Neural cell (in vitro differentiated cells): Measurements from ENCODE around the gene PORCN. TPM values are rescaled to one million over a fixed set of nuclear protein-coding genes. Genes with fewer than 3 reads are reported as not detected.
"Not testable (repeated sequence)": the region's sequence is repeated elsewhere in the genome, so short reads cannot be mapped to it uniquely, and the experiment has no call there.

ENCODE experiments used
- H2AFZ ChIP-seq: fragments of 200-600, 300-800 bp; sonication (generic), shearing (Covaris generic); 2 replicates; pipeline ENCODE4 v1.6.0; 2014; ENCODE audit warnings: low read depth, mild to moderate bottlenecking, antibody characterized with exemption, low read length, moderate library complexity
- H3F3A ChIP-seq: fragments of 200-600 bp; shearing (Covaris generic); 2 replicates; pipeline ENCODE4 v1.6.1; 2016; ENCODE audit warnings: mild to moderate bottlenecking, moderate library complexity, mixed read lengths, antibody characterized with exemption, low read length; ENCODE audit not compliant: insufficient read depth, poor library complexity, severe bottlenecking
- H3K27ac ChIP-seq: fragments of 200-600, 300-800 bp; sonication (generic), shearing (Covaris generic); 2 replicates; pipeline ENCODE4 v1.5.1; 2014; ENCODE audit warnings: mild to moderate bottlenecking, low read length, moderate library complexity
- H3K27me3 ChIP-seq: fragments of 300-800, 200-600 bp; sonication (generic), shearing (Covaris generic); 2 replicates; pipeline ENCODE4 v1.6.0; 2014; ENCODE audit warnings: mild to moderate bottlenecking, low read depth, low read length, moderate library complexity; ENCODE audit not compliant: insufficient read depth
- H3K36me3 ChIP-seq: fragments of 300-800, 200-600 bp; sonication (generic), shearing (Covaris generic); 2 replicates; pipeline ENCODE4 v1.5.1; 2014; ENCODE audit warnings: mild to moderate bottlenecking, antibody characterized with exemption, low read length, moderate library complexity; ENCODE audit not compliant: insufficient read depth
- H3K4me2 ChIP-seq: fragments of 300-800, 200-600 bp; sonication (generic), shearing (Covaris generic); 2 replicates; pipeline ENCODE4 v1.6.0; 2014; ENCODE audit warnings: mild to moderate bottlenecking, low read length
- H3K4me3 ChIP-seq: fragments of 300-800, 200-600 bp; sonication (generic), shearing (Covaris generic); 2 replicates; pipeline ENCODE4 v1.5.1; 2014; ENCODE audit warnings: mild to moderate bottlenecking, low read length, moderate library complexity
- H3K79me2 ChIP-seq: fragments of 200-600 bp; shearing (Covaris generic); replicated peaks from 2 replicates; pipeline ENCODE4 v1.6.0; 2014; ENCODE audit warnings: mild to moderate bottlenecking, low read length, moderate library complexity; ENCODE audit not compliant: insufficient read depth
- H3K9ac ChIP-seq: fragments of 300-800, 200-600 bp; sonication (generic), shearing (Covaris generic); 2 replicates; pipeline ENCODE4 v1.6.1; 2016; ENCODE audit warnings: mild to moderate bottlenecking, low read length, mixed read lengths
- H3K9me2 ChIP-seq: fragments of 200-600 bp; shearing (Covaris generic); 2 replicates; pipeline ENCODE4 v1.6.1; 2016; ENCODE audit warnings: mild to moderate bottlenecking, low read length, mixed read lengths; ENCODE audit not compliant: insufficient read depth
- H3K9me3 ChIP-seq: fragments of 200-600, 300-800 bp; sonication (generic), shearing (Covaris generic); 2 replicates; pipeline ENCODE4 v1.6.1; 2016; ENCODE audit warnings: mild to moderate bottlenecking, mixed run types, low read length, moderate library complexity, mixed read lengths
- H4K20me1 ChIP-seq: fragments of 200-600 bp; shearing (Covaris generic); 2 replicates; pipeline ENCODE4 v1.6.1; 2016; ENCODE audit warnings: mild to moderate bottlenecking, mixed run types; ENCODE audit not compliant: insufficient read depth
- CTCF ChIP-seq: fragments of 450-650 bp; IDR thresholded peaks from 2 replicates; pipeline ENCODE4 v1.5.1; 2014; ENCODE audit warnings: antibody characterized with exemption, mild to moderate bottlenecking, moderate library complexity; ENCODE audit not compliant: poor library complexity, severe bottlenecking
- EP300 ChIP-seq: fragments of 450-650 bp; conservative IDR thresholded peaks from 2 replicates; pipeline ENCODE4 v1.6.1; 2014; ENCODE audit warnings: antibody characterized with exemption, mild to moderate bottlenecking, moderate library complexity; ENCODE audit not compliant: poor library complexity, severe bottlenecking
- EZH2 ChIP-seq: fragments of 200-600, 300-800 bp; shearing (Covaris generic), sonication (generic); IDR thresholded peaks from 2 replicates; pipeline ENCODE4 v1.6.1; 2014; ENCODE audit warnings: antibody characterized with exemption, low read length, borderline replicate concordance, mild to moderate bottlenecking; ENCODE audit not compliant: insufficient read depth, poor library complexity, severe bottlenecking
- MXI1 ChIP-seq: fragments of 450-650 bp; conservative IDR thresholded peaks from 2 replicates; pipeline ENCODE4 v1.6.1; 2014; ENCODE audit warnings: antibody characterized with exemption, mild to moderate bottlenecking; ENCODE audit not compliant: poor library complexity, severe bottlenecking
- POLR2AphosphoS5 ChIP-seq: IDR thresholded peaks from 2 replicates; pipeline ENCODE4 v1.6.1; 2012
- RAD21 ChIP-seq: fragments of 450-650 bp; conservative IDR thresholded peaks from 2 replicates; pipeline ENCODE4 v1.6.1; 2014; ENCODE audit warnings: antibody characterized with exemption, mild to moderate bottlenecking, moderate library complexity
- REST ChIP-seq: IDR thresholded peaks from 2 replicates; pipeline ENCODE4 v1.6.1; 2012; ENCODE audit warnings: borderline replicate concordance
- SMC3 ChIP-seq: fragments of 450-650 bp; conservative IDR thresholded peaks from 2 replicates; pipeline ENCODE4 v1.6.1; 2014; ENCODE audit warnings: antibody characterized with exemption, mild to moderate bottlenecking, moderate library complexity; ENCODE audit not compliant: poor library complexity
- TAF1 ChIP-seq: IDR thresholded peaks from 2 replicates; pipeline ENCODE4 v1.6.1; 2012; ENCODE audit warnings: low read depth
- polyA plus RNA-seq: library from polyadenylated mRNA; depleted of rRNA; stranded (reverse); fragments of >200 nt; gene quantifications from 2 replicates; pipeline ENCODE4 v1.2.3, GENCODE V29; 2014

PORCN gene
- polyA plus RNA-seq, 1 donor from 2014 or later: 29.8 TPM

DNA sequence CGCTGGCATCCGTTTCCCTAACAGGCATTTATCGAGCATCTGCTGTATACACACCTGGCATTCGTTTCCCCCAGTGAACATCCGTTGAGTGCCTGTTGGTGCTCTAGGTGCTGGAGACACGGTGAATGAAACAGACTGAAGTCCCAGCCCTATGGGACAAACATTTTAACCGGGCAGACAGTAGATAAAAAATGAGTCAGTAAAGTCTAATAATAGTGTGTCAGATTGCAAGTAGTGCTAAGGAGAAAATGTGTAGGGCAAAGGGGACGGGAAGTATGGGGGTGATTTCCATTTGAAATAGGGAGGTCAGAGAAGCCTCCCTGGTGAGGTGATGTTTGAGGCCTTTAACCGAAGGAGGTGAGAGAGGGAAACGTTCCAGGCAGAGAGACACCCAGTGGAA, 7.5 kb downstream of the PORCN start (continued):
- TF ChIP-seq CTCF: no peak

DNA sequence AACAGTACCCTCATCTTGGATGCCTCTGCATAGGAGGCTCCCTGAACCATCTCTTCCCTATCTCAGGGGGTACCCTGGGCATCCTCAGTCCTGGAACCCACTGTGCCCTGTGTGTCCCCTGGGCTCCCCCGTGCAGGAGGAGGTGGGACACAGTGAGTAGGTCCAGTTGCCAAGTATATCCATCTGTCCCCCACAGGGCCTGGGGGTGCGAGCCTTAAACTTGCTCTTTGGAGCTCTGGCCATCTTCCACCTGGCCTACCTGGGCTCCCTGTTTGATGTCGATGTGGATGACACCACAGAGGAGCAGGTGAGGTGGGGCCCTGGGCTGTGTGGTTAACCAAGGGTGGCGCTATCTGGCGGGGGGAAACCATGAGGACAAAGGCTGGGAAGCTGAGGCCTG, 8.2 kb downstream of the PORCN start:
- H3K9ac ChIP-seq: no peak overlapping the region
- TF ChIP-seq EP300: no peak
- TF ChIP-seq TAF1: no peak
- TF ChIP-seq POLR2AphosphoS5: no peak
- TF ChIP-seq EZH2: no peak
- no peak for TF ChIP-seq CTCF
- no peak for TF ChIP-seq REST
- TF ChIP-seq MXI1: no peak
- no peak for TF ChIP-seq RAD21
- no peak for TF ChIP-seq SMC3
- H3K27ac ChIP-seq: no peak overlapping the region
- H3K36me3 ChIP-seq: no peaks in the 10 kb centered on the region
- no peak overlapping the region for H3K4me2 ChIP-seq
- no peaks in the 10 kb centered on the region for H3K27me3 ChIP-seq
- no peaks in the 10 kb centered on the region for H3K9me3 ChIP-seq
- no peaks in the 10 kb centered on the region for H4K20me1 ChIP-seq
- H3K79me2 ChIP-seq: no peaks in the 10 kb centered on the region
- no peaks in the 10 kb centered on the region for H3F3A ChIP-seq
- H3K4me3 ChIP-seq: no peak overlapping the region
- no peak overlapping the region for H2AFZ ChIP-seq
- no peaks in the 10 kb centered on the region for H3K9me2 ChIP-seq

GRCh38 chrX:48519481-48519880, 10.7 kb downstream of the PORCN start:
- H2AFZ ChIP-seq, H4K20me1 ChIP-seq, H3K36me3 ChIP-seq, H3K4me3 ChIP-seq, H3K9ac ChIP-seq, H3F3A ChIP-seq, H3K9me2 ChIP-seq, H3K9me3 ChIP-seq, H3K27me3 ChIP-seq, H3K27ac ChIP-seq, H3K79me2 ChIP-seq, H3K4me2 ChIP-seq: not testable (repeated sequence)
